Measurements from ENCODE around the gene KIF22. TPM values are rescaled to one million over a fixed set of nuclear protein-coding genes. Genes with fewer than 3 reads are reported as not detected.
"Not testable (repeated sequence)": the region's sequence is repeated elsewhere in the genome, so short reads cannot be mapped to it uniquely, and the experiment has no call there.

Gene KIF22
- total RNA-seq: 33.4 TPM

DNA sequence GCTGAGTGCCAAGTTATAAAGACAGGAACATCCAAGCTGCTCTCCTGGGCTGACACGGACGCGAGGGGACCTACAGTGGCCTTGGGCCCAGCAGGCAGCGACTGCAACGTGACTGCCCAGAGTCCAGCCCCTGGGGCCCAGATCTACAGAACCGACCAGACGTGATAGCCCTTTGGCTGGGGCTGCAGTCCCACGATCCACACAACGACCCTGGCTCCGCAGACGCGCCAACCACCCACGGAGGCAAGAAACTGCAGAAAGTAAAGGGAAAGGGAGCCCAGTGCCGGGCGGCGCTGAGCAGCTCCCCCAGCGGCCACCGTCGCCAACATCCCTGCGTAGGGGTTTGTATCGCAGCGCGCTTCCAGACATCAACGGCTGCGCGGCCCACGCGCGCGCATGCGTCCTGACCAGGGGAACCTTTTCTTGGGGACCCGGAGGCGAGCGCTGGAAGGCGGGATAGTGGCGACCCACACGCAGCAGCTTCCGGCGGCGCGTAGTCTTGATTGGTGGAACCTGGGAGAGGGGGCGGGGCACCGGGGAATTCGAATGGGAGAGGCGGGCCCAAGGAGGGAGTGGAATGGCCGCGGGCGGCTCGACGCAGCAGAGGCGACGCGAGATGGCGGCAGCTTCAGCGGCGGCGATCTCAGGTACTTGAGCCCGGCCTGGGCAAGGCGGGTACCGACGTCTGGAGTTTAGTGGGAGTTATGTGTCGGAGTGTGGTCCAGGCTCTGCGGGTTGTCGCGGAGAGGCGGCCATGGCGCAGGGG lies at the start of gene KIF22:
Gene KIF22 (plus strand): TSS at position 569 of the 766 bp plus-strand sequence. CDS start 9 bp downstream, at position 578.
- peak within 1 kb of the TSS; percentile 85 for H3K27ac ChIP-seq (ENCODE audit: low read depth, low read length)
- H3K4me1 ChIP-seq (ENCODE audit: control insufficient read depth in 3 of 3, insufficient read depth in 3 of 3, low read length in 3 of 3): peaks cover 15 to 25% (median 16%) of the 10 kb centered on the region in 3 donors
- H3K9ac ChIP-seq (ENCODE audit: low read depth in 1 of 3, low read length in 3 of 3): peak within 1 kb of the TSS; percentile 88 to 100 (median 97)
- H3K4me3 ChIP-seq (ENCODE audit: low read length in 3 of 3): peak within 1 kb of the TSS; percentile 93 to 97 (median 96)
- no peaks in the 10 kb centered on the region for H3K36me3 ChIP-seq (ENCODE audit: control insufficient read depth in 3 of 3, insufficient read depth in 3 of 3, low read length in 3 of 3)
- H3K27me3 ChIP-seq (ENCODE audit: control insufficient read depth in 3 of 3, insufficient read depth in 3 of 3, low read length in 3 of 3): no peaks in the 10 kb centered on the region
- H3K9me3 ChIP-seq (ENCODE audit: control insufficient read depth in 3 of 3, low read length in 3 of 3): no peaks in the 10 kb centered on the region

DNA sequence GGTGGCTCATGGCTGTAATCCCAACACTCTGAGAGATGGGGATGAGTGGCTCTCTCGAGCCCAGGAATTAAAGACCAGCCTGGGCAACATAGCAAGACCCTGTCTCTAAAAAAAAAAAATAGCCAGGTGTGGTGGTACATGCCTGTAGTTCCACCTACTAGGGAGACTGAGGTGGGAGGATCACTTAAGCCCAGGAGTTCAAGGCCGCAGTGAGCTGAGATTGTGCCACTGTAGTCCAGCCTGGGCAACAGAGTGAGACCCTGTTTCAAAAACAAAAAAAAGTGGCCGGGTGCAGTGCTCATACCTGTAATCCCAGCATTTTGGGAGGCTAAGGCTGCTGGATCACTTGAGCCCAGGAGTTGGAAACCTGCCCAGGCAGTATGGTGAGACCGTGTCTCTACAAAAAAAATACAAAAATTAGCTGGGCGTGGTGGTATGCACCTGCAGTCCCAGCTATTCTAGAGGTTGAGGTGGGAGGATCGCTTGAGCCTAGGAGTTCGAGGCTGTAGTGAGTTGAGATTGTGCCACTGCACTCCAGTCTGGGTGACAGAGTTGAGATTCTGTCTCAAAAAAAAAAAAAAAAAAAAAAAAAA lies 47.8 kb upstream of the KIF22 start:
- Histone ChIP-seq H3K27me3 (ENCODE audit: control insufficient read depth in 3 of 3, insufficient read depth in 3 of 3, low read length in 3 of 3) (peaks cover 0 to 6% (median 0%) of the 10 kb centered on the region in 3 donors), H3K4me1 (ENCODE audit: control insufficient read depth in 3 of 3, insufficient read depth in 3 of 3, low read length in 3 of 3) (no peaks in the 10 kb centered on the region), H3K9me3 (ENCODE audit: control insufficient read depth in 3 of 3, low read length in 3 of 3) (no peaks in the 10 kb centered on the region), H3K4me3 (ENCODE audit: low read length in 3 of 3) (no peak overlapping the region), H3K9ac (ENCODE audit: low read depth in 1 of 3, low read length in 3 of 3) (no peak overlapping the region), H3K27ac (ENCODE audit: low read depth, low read length) (no peak overlapping the region), H3K36me3 (ENCODE audit: control insufficient read depth in 3 of 3, insufficient read depth in 3 of 3, low read length in 3 of 3) (no peaks in the 10 kb centered on the region)

DNA sequence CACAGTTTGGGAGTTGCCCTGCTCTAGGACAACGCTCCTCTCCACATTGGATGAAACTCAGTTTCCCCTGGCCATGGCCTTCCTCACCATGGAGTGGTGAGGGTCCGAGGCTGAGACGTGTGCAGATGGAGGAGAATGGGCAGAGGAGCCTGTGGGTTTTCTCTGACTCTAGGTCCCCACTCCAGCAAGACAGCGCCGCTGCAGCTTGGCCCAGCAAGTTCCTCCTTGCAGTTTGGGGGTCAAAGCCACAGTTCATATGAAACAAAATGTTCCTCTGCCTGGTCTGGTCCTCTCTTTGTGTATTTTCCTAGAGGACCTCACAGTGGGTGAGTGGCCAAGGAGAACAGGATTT lies 47.1 kb upstream of the KIF22 start:
- Histone ChIP-seq H3K36me3 (ENCODE audit: control insufficient read depth in 3 of 3, insufficient read depth in 3 of 3, low read length in 3 of 3) (no peaks in the 10 kb centered on the region), H3K9ac (ENCODE audit: low read depth in 1 of 3, low read length in 3 of 3) (no peak overlapping the region), H3K4me1 (ENCODE audit: control insufficient read depth in 3 of 3, insufficient read depth in 3 of 3, low read length in 3 of 3) (no peaks in the 10 kb centered on the region), H3K27ac (ENCODE audit: low read depth, low read length) (no peak overlapping the region), H3K4me3 (ENCODE audit: low read length in 3 of 3) (no peak overlapping the region), H3K9me3 (ENCODE audit: control insufficient read depth in 3 of 3, low read length in 3 of 3) (no peaks in the 10 kb centered on the region), H3K27me3 (ENCODE audit: control insufficient read depth in 3 of 3, insufficient read depth in 3 of 3, low read length in 3 of 3) (peaks cover 0 to 6% (median 0%) of the 10 kb centered on the region in 3 donors)

DNA sequence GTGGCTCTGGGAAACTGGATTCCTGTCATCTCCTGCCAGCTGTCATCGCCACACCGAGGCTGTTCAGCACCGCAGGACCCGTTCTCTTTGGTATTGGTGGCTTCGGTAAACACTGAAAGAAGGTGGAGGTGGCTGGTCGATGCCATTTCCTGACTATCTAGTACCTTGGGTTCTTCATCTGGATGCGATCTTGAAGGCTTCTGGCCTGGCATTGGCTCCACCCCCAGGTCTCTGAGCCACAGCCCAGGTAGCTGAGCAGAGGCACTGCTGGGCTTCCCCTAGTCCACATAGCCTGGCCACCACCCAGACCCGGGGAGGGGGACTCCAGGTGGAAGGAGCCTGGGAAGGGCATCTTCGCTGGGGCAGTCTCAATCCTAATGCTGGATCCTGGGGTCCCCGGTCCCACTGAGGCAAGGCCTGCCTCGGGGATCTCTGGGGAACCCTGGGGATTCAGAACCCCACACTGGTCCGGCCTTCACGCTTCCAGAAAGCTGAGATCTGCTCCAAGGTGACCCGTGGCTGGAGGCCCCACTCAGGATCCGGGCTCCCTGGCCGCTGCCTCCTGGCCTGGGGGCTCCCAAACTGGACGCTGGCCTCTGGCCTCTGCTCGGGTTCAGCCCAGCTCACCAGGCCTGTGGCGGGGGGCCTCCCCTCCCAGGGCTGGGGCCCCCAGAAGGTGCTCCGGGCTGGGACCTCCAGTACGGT lies 46.6 kb upstream of the KIF22 start:
- H3K4me3 ChIP-seq (ENCODE audit: low read length in 3 of 3): no peak overlapping the region
- peaks cover 0 to 6% (median 0%) of the 10 kb centered on the region in 3 donors for H3K27me3 ChIP-seq (ENCODE audit: control insufficient read depth in 3 of 3, insufficient read depth in 3 of 3, low read length in 3 of 3)
- no peaks in the 10 kb centered on the region for H3K36me3 ChIP-seq (ENCODE audit: control insufficient read depth in 3 of 3, insufficient read depth in 3 of 3, low read length in 3 of 3)
- H3K4me1 ChIP-seq (ENCODE audit: control insufficient read depth in 3 of 3, insufficient read depth in 3 of 3, low read length in 3 of 3): no peaks in the 10 kb centered on the region
- H3K27ac ChIP-seq (ENCODE audit: low read depth, low read length): no peak overlapping the region
- H3K9me3 ChIP-seq (ENCODE audit: control insufficient read depth in 3 of 3, low read length in 3 of 3): no peaks in the 10 kb centered on the region
- H3K9ac ChIP-seq (ENCODE audit: low read depth in 1 of 3, low read length in 3 of 3): no peak overlapping the region

DNA sequence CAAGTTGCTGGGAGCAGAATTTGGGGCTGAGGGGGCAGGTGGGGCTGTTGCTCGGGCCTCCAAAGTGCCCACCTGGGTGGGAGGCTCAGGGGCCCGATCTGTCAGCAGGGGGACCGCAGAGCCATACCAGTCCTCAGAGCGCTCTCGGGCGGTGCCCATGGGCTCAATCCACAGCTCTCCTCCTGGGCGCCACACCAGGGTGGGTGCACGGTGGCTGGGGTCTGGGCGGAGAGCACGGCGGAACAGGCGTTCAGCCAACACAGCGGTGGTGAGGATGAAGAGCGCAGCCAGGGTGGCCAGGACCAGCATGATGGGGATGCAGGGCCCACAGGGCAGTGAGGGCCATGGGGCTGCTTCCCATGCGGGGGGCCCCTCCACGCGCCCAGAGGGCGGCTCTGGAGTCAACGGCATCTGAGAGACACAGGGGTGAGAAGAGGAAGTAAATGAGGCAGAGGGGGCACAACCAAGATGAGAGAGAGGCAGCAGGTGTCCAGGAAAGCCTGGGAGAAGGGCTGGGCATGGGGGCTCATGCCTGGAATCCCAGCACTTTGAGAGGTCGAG lies 45.9 kb upstream of the KIF22 start:
- no peaks in the 10 kb centered on the region for H3K9me3 ChIP-seq (ENCODE audit: control insufficient read depth in 3 of 3, low read length in 3 of 3)
- no peaks in the 10 kb centered on the region for H3K4me1 ChIP-seq (ENCODE audit: control insufficient read depth in 3 of 3, insufficient read depth in 3 of 3, low read length in 3 of 3)
- no peaks in the 10 kb centered on the region for H3K36me3 ChIP-seq (ENCODE audit: control insufficient read depth in 3 of 3, insufficient read depth in 3 of 3, low read length in 3 of 3)
- H3K27me3 ChIP-seq (ENCODE audit: control insufficient read depth in 3 of 3, insufficient read depth in 3 of 3, low read length in 3 of 3): peaks cover 0 to 6% (median 0%) of the 10 kb centered on the region in 3 donors
- H3K27ac ChIP-seq (ENCODE audit: low read depth, low read length): no peak overlapping the region
- H3K9ac ChIP-seq (ENCODE audit: low read depth in 1 of 3, low read length in 3 of 3): no peak overlapping the region
- no peak overlapping the region for H3K4me3 ChIP-seq (ENCODE audit: low read length in 3 of 3)

DNA sequence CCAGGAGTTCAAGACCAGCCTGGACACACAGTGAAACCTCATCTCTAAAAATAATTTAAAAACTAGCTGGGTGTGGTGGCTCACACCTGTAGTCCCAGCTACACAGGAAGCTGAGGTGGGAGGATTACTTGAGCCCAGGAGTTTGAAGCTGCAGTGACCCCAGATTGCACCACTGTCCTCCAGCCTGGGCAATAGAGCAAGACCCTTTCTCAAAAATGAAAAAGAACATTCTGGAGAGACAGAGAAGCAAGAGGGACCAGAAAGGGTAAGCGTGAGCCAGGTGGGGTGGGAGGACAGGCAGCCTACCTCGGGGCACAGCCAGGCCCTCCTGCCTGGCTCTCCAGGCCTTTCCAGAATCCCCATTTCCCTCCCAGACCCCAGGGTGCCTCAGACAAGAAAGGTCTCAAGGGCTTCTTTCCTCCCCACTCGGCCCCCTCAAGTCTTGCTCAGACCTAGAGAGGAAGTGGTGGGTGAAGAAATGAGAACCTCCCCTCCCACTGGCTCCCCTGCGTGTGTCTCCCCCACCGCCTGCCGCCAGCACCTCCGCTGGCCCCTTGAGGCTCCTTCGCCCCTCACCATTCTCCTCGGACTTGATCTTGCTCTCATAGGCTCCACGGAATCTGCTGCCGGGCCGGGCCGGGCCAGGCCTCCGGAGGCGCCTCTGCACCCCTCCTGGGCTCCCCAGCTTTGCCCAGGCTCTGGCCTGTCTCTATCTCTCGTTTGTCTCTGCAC lies 45.3 kb upstream of the KIF22 start:
- H3K27ac ChIP-seq (ENCODE audit: low read depth, low read length): no peak overlapping the region
- H3K9ac ChIP-seq (ENCODE audit: low read depth in 1 of 3, low read length in 3 of 3): no peak overlapping the region
- H3K4me3 ChIP-seq (ENCODE audit: low read length in 3 of 3): peak overlapping the region in 1 of 3 donors; percentile 20
- H3K4me1 ChIP-seq (ENCODE audit: control insufficient read depth in 3 of 3, insufficient read depth in 3 of 3, low read length in 3 of 3): no peaks in the 10 kb centered on the region
- peaks cover 0 to 6% (median 0%) of the 10 kb centered on the region in 3 donors for H3K27me3 ChIP-seq (ENCODE audit: control insufficient read depth in 3 of 3, insufficient read depth in 3 of 3, low read length in 3 of 3)
- H3K36me3 ChIP-seq (ENCODE audit: control insufficient read depth in 3 of 3, insufficient read depth in 3 of 3, low read length in 3 of 3): no peaks in the 10 kb centered on the region
- no peaks in the 10 kb centered on the region for H3K9me3 ChIP-seq (ENCODE audit: control insufficient read depth in 3 of 3, low read length in 3 of 3)

DNA sequence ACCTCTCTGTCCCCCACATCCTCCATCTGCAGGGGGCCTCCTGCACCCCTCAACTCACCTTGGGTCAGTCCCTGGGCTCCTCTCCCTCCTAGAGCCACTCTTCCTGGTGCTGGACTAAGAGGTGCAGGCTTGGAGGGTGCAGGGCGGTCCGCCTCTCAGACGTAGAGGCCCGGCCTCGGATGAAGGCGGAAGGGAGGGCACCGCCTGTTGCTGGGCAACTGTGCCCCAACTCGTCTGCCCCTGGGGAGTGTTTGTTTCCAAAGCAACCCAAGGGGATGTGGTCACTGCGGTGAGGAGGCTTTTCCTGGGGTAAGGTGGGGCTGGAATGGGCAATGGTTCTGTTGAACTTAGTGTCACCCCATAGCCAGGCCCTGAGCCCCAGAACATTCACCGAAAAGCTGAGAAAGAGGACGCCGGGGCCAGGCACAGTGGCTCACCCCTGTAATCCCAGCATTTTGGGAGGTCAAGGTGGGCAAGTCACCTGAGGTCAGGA lies 44.7 kb upstream of the KIF22 start, which contains the start of gene C16orf54:
Gene C16orf54 (minus strand): TSS at position 138 of the 493 bp plus-strand sequence. CDS start 1,039 bp downstream, outside the sequence.
- no peak within 1 kb of the TSS for H3K27ac ChIP-seq (ENCODE audit: low read depth, low read length)
- no peaks in the 10 kb centered on the region for H3K4me1 ChIP-seq (ENCODE audit: control insufficient read depth in 3 of 3, insufficient read depth in 3 of 3, low read length in 3 of 3)
- no peaks in the 10 kb centered on the region for H3K36me3 ChIP-seq (ENCODE audit: control insufficient read depth in 3 of 3, insufficient read depth in 3 of 3, low read length in 3 of 3)
- H3K9ac ChIP-seq (ENCODE audit: low read depth in 1 of 3, low read length in 3 of 3): no peak within 1 kb of the TSS
- peak within 1 kb of the TSS in 1 of 3 donors; percentile 20 for H3K4me3 ChIP-seq (ENCODE audit: low read length in 3 of 3)
- H3K27me3 ChIP-seq (ENCODE audit: control insufficient read depth in 3 of 3, insufficient read depth in 3 of 3, low read length in 3 of 3): peaks cover 0 to 6% (median 0%) of the 10 kb centered on the region in 3 donors
- H3K9me3 ChIP-seq (ENCODE audit: control insufficient read depth in 3 of 3, low read length in 3 of 3): no peaks in the 10 kb centered on the region

DNA sequence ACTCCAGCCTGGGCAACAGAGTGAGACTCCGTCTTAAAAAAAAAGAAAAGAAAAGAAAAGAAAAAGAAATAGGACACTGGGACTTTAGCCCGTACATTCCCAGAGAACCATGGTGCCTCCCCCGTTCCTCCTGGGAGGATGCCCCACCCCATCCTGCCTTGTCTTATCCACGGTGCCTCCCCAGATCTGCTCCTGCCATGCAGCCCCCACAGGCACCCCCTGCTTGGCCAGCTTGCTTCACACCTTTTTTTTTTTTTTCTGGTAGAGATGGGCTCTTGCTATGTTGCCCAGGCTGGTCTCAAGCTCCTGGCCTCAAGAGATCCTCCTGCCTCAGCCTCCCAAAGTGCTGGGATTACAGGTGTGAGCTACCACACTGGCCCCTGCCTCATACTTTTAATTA lies 44.0 kb upstream of the KIF22 start:
- not testable (repeated sequence) for H3K36me3 ChIP-seq (ENCODE audit: control insufficient read depth in 3 of 3, insufficient read depth in 3 of 3, low read length in 3 of 3); H3K9ac ChIP-seq (ENCODE audit: low read depth in 1 of 3, low read length in 3 of 3); H3K9me3 ChIP-seq (ENCODE audit: control insufficient read depth in 3 of 3, low read length in 3 of 3); H3K4me1 ChIP-seq (ENCODE audit: control insufficient read depth in 3 of 3, insufficient read depth in 3 of 3, low read length in 3 of 3); H3K27ac ChIP-seq (ENCODE audit: low read depth, low read length); H3K4me3 ChIP-seq (ENCODE audit: low read length in 3 of 3); H3K27me3 ChIP-seq (ENCODE audit: control insufficient read depth in 3 of 3, insufficient read depth in 3 of 3, low read length in 3 of 3)

DNA sequence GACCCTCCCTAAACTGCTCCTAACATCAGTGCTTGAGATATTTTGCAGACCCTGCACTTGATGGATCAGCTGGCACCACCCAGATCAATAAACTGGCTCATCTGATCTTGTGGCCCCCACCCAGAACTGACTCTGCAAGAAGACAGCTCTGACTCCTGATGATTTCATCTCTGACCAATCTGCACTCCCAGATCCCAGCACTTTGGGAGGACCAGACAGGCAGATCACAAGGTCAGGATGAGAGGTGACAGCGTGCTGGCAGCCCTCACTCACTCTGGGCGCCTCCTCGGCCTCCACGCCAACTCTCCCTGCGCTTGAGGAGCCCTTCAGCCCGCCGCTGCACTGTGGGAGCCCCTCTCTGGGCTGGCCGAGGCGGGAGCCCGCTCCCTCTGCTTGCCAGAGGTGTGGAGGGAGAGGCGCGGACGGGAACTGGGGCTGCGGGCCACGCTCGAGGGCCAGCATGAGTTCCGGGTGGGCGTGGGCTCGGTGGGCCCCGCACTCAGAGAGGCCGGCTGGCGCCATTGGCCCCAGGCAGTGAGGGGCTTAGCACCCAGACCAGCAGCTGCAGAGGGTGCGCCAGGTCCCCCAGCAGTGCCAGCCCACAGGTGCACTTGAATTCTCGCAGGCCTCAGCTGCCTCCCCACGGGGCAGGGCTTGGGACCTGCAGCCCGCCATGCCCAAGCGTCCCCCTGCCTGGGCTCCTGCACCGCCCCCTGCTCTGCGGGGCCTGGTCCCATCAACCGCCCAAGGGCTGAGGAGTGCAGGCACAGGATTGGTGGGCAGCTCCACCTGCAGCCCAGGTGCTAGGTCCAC lies 42.4 kb upstream of the KIF22 start:
- H3K9me3 ChIP-seq (ENCODE audit: control insufficient read depth in 3 of 3, low read length in 3 of 3): no peaks in the 10 kb centered on the region
- H3K27ac ChIP-seq (ENCODE audit: low read depth, low read length): no peak overlapping the region
- H3K4me1 ChIP-seq (ENCODE audit: control insufficient read depth in 3 of 3, insufficient read depth in 3 of 3, low read length in 3 of 3): no peaks in the 10 kb centered on the region
- H3K36me3 ChIP-seq (ENCODE audit: control insufficient read depth in 3 of 3, insufficient read depth in 3 of 3, low read length in 3 of 3): no peaks in the 10 kb centered on the region
- no peak overlapping the region for H3K4me3 ChIP-seq (ENCODE audit: low read length in 3 of 3)
- no peak overlapping the region for H3K9ac ChIP-seq (ENCODE audit: low read depth in 1 of 3, low read length in 3 of 3)
- no peaks in the 10 kb centered on the region for H3K27me3 ChIP-seq (ENCODE audit: control insufficient read depth in 3 of 3, insufficient read depth in 3 of 3, low read length in 3 of 3)
